IMR-90 (cell line): ENCODE data around the gene SLC25A3. TPM values are rescaled to one million over a fixed set of nuclear protein-coding genes. Genes with fewer than 3 reads are reported as not detected.

Experiments used
- ATAC-seq: fragments of 200-7000 bp; cut with Tn5 transposase; 2 replicates; pipeline ENCODE4 v1.9.1; 2020; ENCODE audit warnings: low read depth, mild to moderate bottlenecking, moderate library complexity
- BruUV-seq: library from RNA; stranded (reverse); fragments of 400-500 nt; replicated peaks from 2 replicates; lab custom pipeline; 2021; lab: Mats Ljungman, UMichigan
- CTCF ChIA-PET: fragments of 300-600 bp; formaldehyde crosslinking; extraction: SDS; loops from one replicate; lab custom pipeline; 2021; ENCODE audit warnings: antibody characterized with exemption; lab: Yijun Ruan, JAX
- POLR2A ChIA-PET: fragments of 300-600 bp; sonication (Branson Sonifier 250); formaldehyde crosslinking; loops from one replicate; lab custom pipeline; 2022; ENCODE audit warnings: antibody characterized with exemption; ENCODE audit not compliant: unreplicated experiment; lab: Charles Lee
- DNase-seq: peaks from one replicate; pipeline ENCODE4 v3.0.0; 2013
- H2AFZ ChIP-seq: replicated peaks from 2 replicates; pipeline ENCODE3; 2013; ENCODE audit warnings: low read length, mild to moderate bottlenecking; ENCODE audit not compliant: poor library complexity
- H2AK5ac ChIP-seq: 2 replicates; pipeline ENCODE4 v1.6.1; 2013; ENCODE audit warnings: low read depth, low read length, inconsistent platforms
- H2AK9ac ChIP-seq: replicated peaks from 2 replicates; pipeline ENCODE3; 2013; ENCODE audit warnings: mild to moderate bottlenecking, low read depth, low read length, moderate library complexity; ENCODE audit not compliant: poor library complexity
- H2BK120ac ChIP-seq: 2 replicates; pipeline ENCODE4 v1.6.1; 2013; ENCODE audit warnings: low read depth, low read length, inconsistent platforms
- H2BK15ac ChIP-seq: 3 replicates; pipeline ENCODE4 v1.6.1; 2013; ENCODE audit warnings: low read depth, low read length, inconsistent platforms
- H2BK20ac ChIP-seq: 2 replicates; pipeline ENCODE4 v1.6.1; 2013; ENCODE audit warnings: low read depth, mild to moderate bottlenecking, inconsistent platforms, low read length, moderate library complexity
- H2BK5ac ChIP-seq: 2 replicates; pipeline ENCODE4 v1.6.1; 2013; ENCODE audit warnings: mild to moderate bottlenecking, low read depth, low read length, inconsistent platforms; ENCODE audit not compliant: poor library complexity, severe bottlenecking
- H3K14ac ChIP-seq: replicated peaks from 2 replicates; pipeline ENCODE4 v1.6.1; 2013; ENCODE audit warnings: low read depth, low read length, inconsistent platforms
- H3K18ac ChIP-seq: 2 replicates; pipeline ENCODE4 v1.6.1; 2013; ENCODE audit warnings: low read depth, low read length, control low read depth
- H3K23ac ChIP-seq: 2 replicates; pipeline ENCODE4 v1.6.1; 2013; ENCODE audit warnings: low read depth, low read length, inconsistent platforms
- H3K27ac ChIP-seq: 2 replicates; pipeline ENCODE4 v1.5.1; 2013; ENCODE audit warnings: mild to moderate bottlenecking, control low read depth, low read length; ENCODE audit not compliant: insufficient read depth
- H3K27me3 ChIP-seq: 2 replicates; pipeline ENCODE4 v1.6.1; 2013; ENCODE audit warnings: low read length; ENCODE audit not compliant: control insufficient read depth, insufficient read depth
- H3K36me3 ChIP-seq: 2 replicates; pipeline ENCODE4 v1.6.1; 2013; ENCODE audit warnings: low read length, mixed read lengths; ENCODE audit not compliant: control insufficient read depth, insufficient read depth
- H3K4ac ChIP-seq: 2 replicates; pipeline ENCODE4 v1.6.1; 2013; ENCODE audit warnings: low read depth, low read length, inconsistent platforms
- H3K4me1 ChIP-seq: 2 replicates; pipeline ENCODE4 v1.6.1; 2013; ENCODE audit warnings: low read length, mixed read lengths; ENCODE audit not compliant: control insufficient read depth, insufficient read depth
- H3K4me2 ChIP-seq: 2 replicates; pipeline ENCODE4 v1.6.1; 2013; ENCODE audit warnings: low read depth, mild to moderate bottlenecking, control low read depth, low read length, moderate library complexity
- H3K4me3 ChIP-seq: 2 replicates; pipeline ENCODE4 v1.5.1; 2013; ENCODE audit warnings: low read depth, mild to moderate bottlenecking, control low read depth, low read length, moderate library complexity; ENCODE audit not compliant: insufficient read depth
- H3K56ac ChIP-seq: 2 replicates; pipeline ENCODE4 v1.6.1; 2013; ENCODE audit warnings: low read length, inconsistent platforms; ENCODE audit not compliant: insufficient read depth; ENCODE audit errors: extremely low read depth
- H3K79me1 ChIP-seq, 2 experiments: 2 replicates each; pipeline ENCODE4 v1.6.1; 2013; ENCODE audit warnings: low read length in 2 of 2, inconsistent platforms in 1 of 2, low read depth in 1 of 2
- H3K9ac ChIP-seq: 2 replicates; pipeline ENCODE4 v1.6.1; 2013; ENCODE audit warnings: low read depth, low read length, control low read depth
- H3K9me1 ChIP-seq: 2 replicates; pipeline ENCODE4 v1.6.1; 2013; ENCODE audit warnings: low read length, inconsistent platforms; ENCODE audit not compliant: insufficient read depth
- H3K9me3 ChIP-seq: 2 replicates; pipeline ENCODE4 v1.6.1; 2013; ENCODE audit warnings: low read length; ENCODE audit not compliant: control insufficient read depth, insufficient read depth
- H4K20me1 ChIP-seq: 2 replicates; pipeline ENCODE4 v1.6.1; 2013; ENCODE audit warnings: low read length, inconsistent platforms; ENCODE audit not compliant: insufficient read depth
- H4K5ac ChIP-seq: 2 replicates; pipeline ENCODE4 v1.6.1; 2013; ENCODE audit warnings: mild to moderate bottlenecking, low read depth, low read length, control low read depth
- H4K8ac ChIP-seq, 2 experiments: 2 replicates each; pipeline ENCODE4 v1.6.1; 2013; ENCODE audit warnings: low read depth in 2 of 2, low read length in 2 of 2, control low read depth in 1 of 2, inconsistent platforms in 1 of 2
- H4K91ac ChIP-seq: 2 replicates; pipeline ENCODE4 v1.6.1; 2013; ENCODE audit warnings: low read depth, low read length, inconsistent platforms; ENCODE audit not compliant: insufficient read depth
- BHLHE40 ChIP-seq: fragments of 150-350 bp; IDR thresholded peaks from 2 replicates; pipeline ENCODE4 v1.6.1; 2016; ENCODE audit warnings: mild to moderate bottlenecking, low read depth, low read length
- CEBPB ChIP-seq: IDR thresholded peaks from 2 replicates; pipeline ENCODE4 v1.6.1; 2012; ENCODE audit warnings: low read depth, low read length, improper control_type of control experiment
- CHD1 ChIP-seq: IDR thresholded peaks from 2 replicates; pipeline ENCODE4 v1.6.1; 2012; ENCODE audit warnings: low read depth, low read length, improper control_type of control experiment
- CTCF ChIP-seq: conservative IDR thresholded peaks from 2 replicates; pipeline ENCODE4 v1.5.1; 2012; ENCODE audit warnings: mild to moderate bottlenecking, low read depth, low read length, improper control_type of control experiment
- MAFK ChIP-seq: IDR thresholded peaks from 2 replicates; pipeline ENCODE4 v1.6.1; 2012; ENCODE audit warnings: low read depth, low read length, improper control_type of control experiment
- NFE2L2 ChIP-seq: fragments of 150-350 bp; IDR thresholded peaks from 2 replicates; pipeline ENCODE4 v1.6.1; 2016; ENCODE audit warnings: low read depth, mild to moderate bottlenecking, low read length
- USF2 ChIP-seq: fragments of 150-350 bp; IDR thresholded peaks from 2 replicates; pipeline ENCODE4 v1.6.1; 2017; ENCODE audit warnings: mild to moderate bottlenecking, antibody characterized with exemption, low read length, low read depth
- WGBS, 2 experiments: methylation state at CpG; one replicate each; pipeline versions ENCODE4 v1.1.5 to v1.1.7; 2013; ENCODE audit warnings: missing lambda C conversion rate in 2 of 2; ENCODE audit not compliant: insufficient read length in 1 of 2; ENCODE audit errors: extremely low coverage in 2 of 2; 5-methylcytosine and 5-hydroxymethylcytosine counted together
- dilution Hi-C: fragments of 300-500 bp; cut with HindIII; formaldehyde crosslinking; loops from one replicate; pipeline ENCODE4 v1.14.3; 2018; ENCODE audit warnings: low sequenced_read_pairs; ENCODE audit not compliant: unreplicated experiment
- in situ Hi-C: fragments of 300-500 bp; cut with MboI; formaldehyde crosslinking; loops from 3 replicates; pipeline ENCODE4 v1.14.3; 2019; ENCODE audit warnings: low sequenced_read_pairs, inconsistent platforms, mixed read lengths
- intact Hi-C: fragments of 100-400 bp; cut with micrococcal nuclease; formaldehyde crosslinking; loops from 2 replicates; pipeline ENCODE4 v1.10.0; 2022
- polyA plus RNA-seq, 3 experiments: library from polyadenylated mRNA; depleted of rRNA; stranded (reverse); fragments of >200 nt; gene quantifications; 2 replicates each; pipeline ENCODE4 v1.2.3, GENCODE V29; 2012; ENCODE audit warnings: low replicate concordance in 1 of 3
- total RNA-seq: library from RNA; depleted of rRNA; stranded (reverse); fragments of >200 nt; gene quantifications from 2 replicates; pipeline ENCODE4 v1.2.3, GENCODE V29; 2012

The SLC25A3 gene
- total and polyA plus RNA-seq, 2 of the 4 experiments (the other 2 are of a cell fraction), result 657 to 861 TPM

GRCh38 chr12:98579347-98579746, 14.1 kb upstream of the SLC25A3 start:
- no peaks in the 10 kb centered on the region for H3K4me1 ChIP-seq

More at GRCh38 chr12:98579347-98579746, 14.1 kb upstream of the SLC25A3 start:
- H4K20me1 ChIP-seq, result no peaks in the 10 kb centered on the region
- H2AFZ ChIP-seq, result no peak overlapping the region
- no peaks in the 10 kb centered on the region for H3K9me3 ChIP-seq
- H3K4me2 ChIP-seq, result no peak overlapping the region
- dilution Hi-C loops (no loop called here), intact Hi-C loops (no loop called here), in situ Hi-C loops (no loop called here)
- H3K56ac ChIP-seq, result no peak overlapping the region
- POLR2A ChIA-PET, result no interaction called here
- H2BK15ac ChIP-seq, result no peak overlapping the region
- no peaks in the 10 kb centered on the region for H3K9me1 ChIP-seq
- no peak overlapping the region for H3K4ac ChIP-seq
- CTCF ChIA-PET, result no interaction called here
- WGBS, 2 experiments, result 45% methylated on average over 2 of the region's 5 CpGs; no CpG with 5 or more reads in 1 of the 2 experiments
- TF ChIP-seq USF2 (no peak), MAFK (no peak), BHLHE40 (no peak), NFE2L2 (no peak), CEBPB (no peak), CTCF (no peak), CHD1 (no peak)
- no peak overlapping the region for H4K5ac ChIP-seq
- H2BK120ac ChIP-seq, result no peak overlapping the region
- no peak overlapping the region for H3K23ac ChIP-seq
- no peak overlapping the region for H2AK9ac ChIP-seq
- DNase-seq, result no peak
- no peak overlapping the region for H2AK5ac ChIP-seq
- H2BK20ac ChIP-seq, result no peak overlapping the region
- no peaks in the 10 kb centered on the region for H3K36me3 ChIP-seq
- no peak overlapping the region for H4K91ac ChIP-seq
- H3K9ac ChIP-seq, result no peak overlapping the region
- H3K18ac ChIP-seq, result no peak overlapping the region
- no peak overlapping the region for H4K8ac ChIP-seq
- no peak overlapping the region for H2BK5ac ChIP-seq
- ATAC-seq, result no peak
- H3K14ac ChIP-seq, result no peak overlapping the region
- H3K27me3 ChIP-seq, result no peaks in the 10 kb centered on the region
- H3K27ac ChIP-seq, result no peak overlapping the region
- H3K79me1 ChIP-seq, result no peaks in the 10 kb centered on the region
- no peak overlapping the region for H3K4me3 ChIP-seq
- no TSS peak for BruUV-seq
